Epithelial cell of proximal tubule (primary cell): ENCODE data around the gene MRLN. TPM values are rescaled to one million over a fixed set of nuclear protein-coding genes. Genes with fewer than 3 reads are reported as not detected.
"Not testable (repeated sequence)": the region's sequence is repeated elsewhere in the genome, so short reads cannot be mapped to it uniquely, and the experiment has no call there.

ENCODE experiments used
- DNase-seq: peaks from one replicate; pipeline ENCODE4 v3.0.0-alpha.2; 2011; ENCODE audit warnings: low read depth
- H3K4me3 ChIP-seq: 2 replicates; pipeline ENCODE4 v1.5.1; 2011; ENCODE audit warnings: low read depth, mild to moderate bottlenecking, low read length
- total RNA-seq: library from RNA; depleted of rRNA; stranded (reverse); fragments of >200 nt; gene quantifications from 2 replicates; pipeline ENCODE4 v1.2.3, GENCODE V29; 2015
- TF ChIP-seq, protein P1 (sequence below): conservative IDR thresholded peaks from 2 replicates; pipeline ENCODE4 v1.5.1; 2012; ENCODE audit warnings: low read depth, mild to moderate bottlenecking, low read length

Gene MRLN
- total RNA-seq: not detected in 2 replicates

DNA sequence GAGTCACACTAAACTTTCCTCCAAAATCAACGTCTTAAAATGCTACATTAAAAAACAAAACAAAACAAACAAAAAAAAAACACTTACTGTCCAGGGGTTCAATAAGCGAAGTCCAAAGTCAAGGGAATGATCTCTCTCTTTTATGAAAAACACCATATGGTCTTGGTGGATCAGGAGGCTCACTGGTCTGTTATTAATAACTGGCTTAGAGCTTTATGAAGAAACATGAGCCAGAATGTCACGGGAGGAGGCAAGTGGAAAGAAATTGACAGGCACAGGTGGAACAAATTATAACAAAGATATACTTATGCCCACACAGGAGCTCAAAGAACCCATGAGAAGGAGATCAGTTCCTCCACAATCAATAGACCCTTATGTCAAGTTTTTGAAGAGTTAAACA lies at the start of gene MRLN:
Gene MRLN (minus strand): TSS at position 189 of the 400 bp plus-strand sequence.
- H3K4me3 ChIP-seq: no peak within 1 kb of the TSS
- DNase-seq: no peak
- TF ChIP-seq, protein P1, sequence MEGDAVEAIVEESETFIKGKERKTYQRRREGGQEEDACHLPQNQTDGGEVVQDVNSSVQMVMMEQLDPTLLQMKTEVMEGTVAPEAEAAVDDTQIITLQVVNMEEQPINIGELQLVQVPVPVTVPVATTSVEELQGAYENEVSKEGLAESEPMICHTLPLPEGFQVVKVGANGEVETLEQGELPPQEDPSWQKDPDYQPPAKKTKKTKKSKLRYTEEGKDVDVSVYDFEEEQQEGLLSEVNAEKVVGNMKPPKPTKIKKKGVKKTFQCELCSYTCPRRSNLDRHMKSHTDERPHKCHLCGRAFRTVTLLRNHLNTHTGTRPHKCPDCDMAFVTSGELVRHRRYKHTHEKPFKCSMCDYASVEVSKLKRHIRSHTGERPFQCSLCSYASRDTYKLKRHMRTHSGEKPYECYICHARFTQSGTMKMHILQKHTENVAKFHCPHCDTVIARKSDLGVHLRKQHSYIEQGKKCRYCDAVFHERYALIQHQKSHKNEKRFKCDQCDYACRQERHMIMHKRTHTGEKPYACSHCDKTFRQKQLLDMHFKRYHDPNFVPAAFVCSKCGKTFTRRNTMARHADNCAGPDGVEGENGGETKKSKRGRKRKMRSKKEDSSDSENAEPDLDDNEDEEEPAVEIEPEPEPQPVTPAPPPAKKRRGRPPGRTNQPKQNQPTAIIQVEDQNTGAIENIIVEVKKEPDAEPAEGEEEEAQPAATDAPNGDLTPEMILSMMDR: no peak

GRCh38 chr10:59801171-59801570 lies 47.9 kb upstream of the MRLN start:
- TF ChIP-seq, protein P1: no peak
- no peak overlapping the region for H3K4me3 ChIP-seq
- DNase-seq: no peak

DNA sequence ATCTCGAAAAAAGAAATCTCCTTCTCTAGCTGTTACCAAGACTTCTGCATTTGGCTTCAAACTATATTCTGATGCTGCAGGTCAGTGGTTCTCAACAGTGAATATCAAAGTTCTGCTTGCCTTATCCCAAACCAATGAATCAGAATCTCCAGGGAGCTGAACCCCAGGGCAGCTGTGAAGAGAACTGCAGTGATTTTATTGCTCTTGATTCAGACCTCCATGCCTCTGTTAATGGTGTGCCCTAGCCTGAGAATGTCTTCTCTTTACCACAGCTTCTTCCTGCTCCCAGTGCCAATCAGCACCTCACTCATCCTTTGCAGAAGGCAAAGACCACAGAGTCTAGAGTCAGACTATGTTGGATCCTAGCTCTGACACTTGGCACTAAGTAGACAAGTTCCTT lies 46.2 kb upstream of the MRLN start:
- no peak overlapping the region for H3K4me3 ChIP-seq
- DNase-seq: no peak
- TF ChIP-seq, protein P1: no peak

DNA sequence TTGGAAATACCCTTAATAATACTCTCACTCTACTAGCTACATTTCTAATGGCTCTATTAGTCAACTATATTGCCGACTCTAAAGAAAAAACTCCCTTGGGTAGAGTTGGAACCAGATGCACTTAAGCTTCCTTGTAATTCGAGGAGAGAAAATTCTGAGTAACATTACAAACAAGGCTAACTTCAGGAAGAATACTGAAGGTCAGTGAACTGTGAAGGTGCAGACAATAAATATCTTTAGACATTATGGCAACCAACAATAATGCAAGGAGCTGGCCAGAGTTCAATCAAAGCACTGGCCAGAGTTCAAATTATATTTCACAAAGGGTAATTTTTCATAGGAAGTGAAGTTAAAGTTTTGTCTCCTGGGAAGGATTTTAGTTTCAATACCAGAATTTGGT lies 40.7 kb upstream of the MRLN start:
- no peak overlapping the region for H3K4me3 ChIP-seq
- TF ChIP-seq, protein P1: no peak
- no peak for DNase-seq

- TF ChIP-seq, protein P1: no peak
- no peak for DNase-seq
- no peak overlapping the region for H3K4me3 ChIP-seq
Measured at GRCh38 chr10:59792812-59793211, 39.6 kb upstream of the MRLN start.

DNA sequence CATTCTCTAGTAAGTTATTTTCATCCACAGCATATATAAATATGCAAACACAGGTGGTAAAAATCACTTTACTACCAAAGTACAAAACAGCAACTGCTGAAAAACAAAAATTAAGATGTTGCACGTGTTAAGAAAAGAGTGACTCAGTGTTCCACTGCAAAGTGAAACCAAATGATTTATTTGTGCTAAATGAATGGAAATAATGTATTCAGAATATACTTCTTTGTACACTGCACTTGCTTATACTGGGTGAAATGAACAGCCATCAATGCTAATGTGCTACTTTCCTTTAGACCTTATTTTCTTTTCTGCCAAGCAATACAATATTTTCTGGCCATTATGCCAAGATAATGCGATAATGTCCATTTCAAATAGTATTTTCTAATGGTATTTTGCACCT lies 38.3 kb upstream of the MRLN start:
- H3K4me3 ChIP-seq: no peak overlapping the region
- TF ChIP-seq, protein P1: no peak
- no peak for DNase-seq

DNA sequence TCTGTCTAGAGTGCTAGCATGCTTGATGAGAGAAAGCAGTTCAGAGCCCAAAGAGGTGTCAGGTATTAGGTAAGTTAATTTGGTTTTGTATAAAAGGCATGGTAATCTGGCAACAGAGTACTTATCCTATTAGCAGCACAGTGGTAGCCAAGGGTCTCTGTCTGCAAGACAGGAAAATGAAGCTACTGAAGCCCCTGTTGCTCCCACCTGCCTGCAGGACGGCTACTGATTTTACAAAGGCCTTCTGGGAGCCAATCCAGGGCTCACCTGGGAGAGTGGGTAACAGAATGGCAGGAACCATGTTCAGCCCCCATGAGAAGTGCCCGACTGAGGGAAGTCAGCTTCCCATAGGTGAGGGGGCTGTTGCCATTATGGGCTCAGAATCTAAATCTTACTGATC lies 36.8 kb upstream of the MRLN start:
- DNase-seq: not testable (repeated sequence)

DNA sequence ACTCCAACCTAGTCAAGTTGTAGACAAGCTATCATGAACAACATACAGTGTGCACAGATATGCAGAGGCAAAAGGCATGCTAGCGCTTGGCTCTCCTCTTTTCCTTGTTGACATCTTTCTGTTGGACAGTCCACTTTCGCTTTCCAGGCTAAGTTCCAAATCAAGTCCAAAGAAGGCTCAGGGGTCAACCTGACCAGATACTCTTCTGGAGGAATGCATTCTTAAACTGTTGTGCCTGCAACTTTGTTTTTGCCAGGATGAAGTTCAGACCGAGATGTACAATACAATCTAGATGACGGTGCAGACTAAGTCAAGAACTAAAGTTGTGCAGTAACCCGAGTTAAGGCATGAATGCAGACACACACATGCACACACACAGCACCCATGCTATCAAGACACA lies 35.7 kb upstream of the MRLN start:
- not testable (repeated sequence) for H3K4me3 ChIP-seq, DNase-seq

More for the DNA sequence above, 36.8 kb upstream of the MRLN start:
- not testable (repeated sequence) for H3K4me3 ChIP-seq

GRCh38 chr10:59787032-59787431 lies 33.8 kb upstream of the MRLN start:
- not testable (repeated sequence) for H3K4me3 ChIP-seq, DNase-seq

GRCh38 chr10:59785476-59785875 lies 32.2 kb upstream of the MRLN start:
- H3K4me3 ChIP-seq, DNase-seq: not testable (repeated sequence)
